A549 (cell line): ENCODE measurements around the gene PCDHGB2. TPM values are rescaled to one million over a fixed set of nuclear protein-coding genes. Genes with fewer than 3 reads are reported as not detected.

Source experiments
- ATAC-seq, 2 experiments: fragments of 200-7000 bp in 1 of 2; fragments of >200 bp in 1 of 2; cut with Nextera tagmentation in 1 of 2; cut with Tn5 transposase in 1 of 2; 3 replicates each; pipeline versions ENCODE4 v1.8.0 to v1.9.1; 2018 to 2020; ENCODE audit warnings: mild to moderate bottlenecking in 1 of 2, moderate library complexity in 1 of 2
- CTCF ChIA-PET: fragments of 300-600 bp; sonication (Branson Sonifier 250); formaldehyde crosslinking; extraction: SDS; loops from one replicate; lab custom pipeline; 2021; ENCODE audit warnings: antibody characterized with exemption, inconsistent platforms; lab: Yijun Ruan, JAX
- POLR2A ChIA-PET: fragments of 350-600 bp; formaldehyde crosslinking; extraction: SDS; loops from one replicate; lab custom pipeline; 2021; ENCODE audit warnings: antibody characterized with exemption, inconsistent platforms; lab: Yijun Ruan, JAX
- DNase-seq, 2 experiments: peaks; one replicate each; pipeline versions ENCODE4 v3.0.0 to v3.0.0-alpha.2; 2011 to 2016; ENCODE audit warnings: low read depth in 1 of 2, low spot score in 1 of 2
- FAIRE-seq: peaks from 2 replicates; lab custom pipeline; 2011; peaks lifted over from hg19 to GRCh38; lab: Jason Lieb, UNC
- H3K27ac ChIP-seq, 2 experiments: fragments of >200 bp; sonication (Bioruptor Twin); formaldehyde crosslinking; 3 replicates each; pipeline ENCODE4 v1.5.1; 2016 to 2017
- H3K4me1 ChIP-seq: fragments of >200 bp; sonication (Bioruptor Twin); formaldehyde crosslinking; 3 replicates; pipeline ENCODE4 v1.6.1; 2016
- H3K4me2 ChIP-seq: fragments of >200 bp; sonication (Bioruptor Twin); formaldehyde crosslinking; 3 replicates; pipeline ENCODE4 v1.6.1; 2016
- H3K4me3 ChIP-seq: fragments of >200 bp; sonication (Bioruptor Twin); formaldehyde crosslinking; 3 replicates; pipeline ENCODE4 v1.5.1; 2016
- H3K9me3 ChIP-seq: fragments of >200 bp; sonication (Bioruptor Twin); formaldehyde crosslinking; 3 replicates; pipeline ENCODE4 v1.6.1; 2016
- BHLHE40 ChIP-seq: IDR thresholded peaks from 2 replicates; pipeline ENCODE4 v1.6.1; 2012; ENCODE audit warnings: low read depth, low read length, inconsistent platforms
- CBX2 ChIP-seq: fragments of 200-600 bp; sonication (generic); IDR thresholded peaks from 2 replicates; pipeline ENCODE4 v1.6.1; 2016; ENCODE audit warnings: low read depth, mild to moderate bottlenecking, borderline replicate concordance
- EHF ChIP-seq: fragments of 250-450 bp; sonication (Bioruptor Pico); IDR thresholded peaks from 2 replicates; pipeline ENCODE4 v1.5.0; 2020; ENCODE audit warnings: mild to moderate bottlenecking
- EHMT2 ChIP-seq: fragments of 200-600 bp; sonication (generic); IDR thresholded peaks from 2 replicates; pipeline ENCODE4 v1.6.1; 2016; ENCODE audit warnings: antibody characterized with exemption, low read depth, mild to moderate bottlenecking, moderate library complexity
- ESRRA ChIP-seq: fragments of 150-350 bp; IDR thresholded peaks from 2 replicates; pipeline ENCODE4 v1.6.1; 2014; ENCODE audit warnings: mild to moderate bottlenecking, low read length, borderline replicate concordance
- HDAC2 ChIP-seq: fragments of 200-600 bp; sonication (generic); IDR thresholded peaks from 2 replicates; pipeline ENCODE4 v1.6.1; 2016
- HOXA7 ChIP-seq: fragments of 250-450 bp; sonication (Bioruptor Pico); IDR thresholded peaks from 2 replicates; pipeline ENCODE4 v1.5.0; 2020; ENCODE audit warnings: mild to moderate bottlenecking, moderate library complexity
- HOXB13 ChIP-seq: fragments of 250-450 bp; sonication (Bioruptor Pico); IDR thresholded peaks from 2 replicates; pipeline ENCODE4 v1.5.0; 2020; ENCODE audit warnings: low read depth, mild to moderate bottlenecking, moderate library complexity
- HOXB5 ChIP-seq: fragments of 250-450 bp; sonication (Bioruptor Pico); IDR thresholded peaks from 2 replicates; pipeline ENCODE4 v1.5.0; 2020; ENCODE audit warnings: mild to moderate bottlenecking, moderate library complexity
- JUNB ChIP-seq: fragments of >200 bp; sonication (Bioruptor Twin); formaldehyde crosslinking; IDR thresholded peaks from 2 replicates; pipeline ENCODE4 v1.6.1; 2016
- NPAS2 ChIP-seq: fragments of 250-450 bp; sonication (Bioruptor Pico); IDR thresholded peaks from 2 replicates; pipeline ENCODE4 v1.8.0; 2022; ENCODE audit warnings: mild to moderate bottlenecking, moderate library complexity, borderline replicate concordance
- NR3C1 ChIP-seq: fragments of >200 bp; sonication (Bioruptor Twin); formaldehyde crosslinking; IDR thresholded peaks from 3 replicates; pipeline ENCODE4 v1.6.1; 2017
- POLR2A ChIP-seq: IDR thresholded peaks from 2 replicates; pipeline ENCODE4 v1.6.1; 2012; ENCODE audit warnings: mild to moderate bottlenecking, low read length
- POLR2AphosphoS2 ChIP-seq: conservative IDR thresholded peaks from 2 replicates; pipeline ENCODE4 v1.6.1; 2012; ENCODE audit warnings: low read length, improper control_type of control experiment, inconsistent platforms
- RARB ChIP-seq: fragments of 250-450 bp; sonication (Bioruptor Pico); IDR thresholded peaks from 2 replicates; pipeline ENCODE4 v1.8.0; 2021; ENCODE audit warnings: mild to moderate bottlenecking, moderate library complexity
- WGBS: methylation state at CpG from one replicate; pipeline ENCODE4 v1.1.6; 2017; ENCODE audit errors: missing lambda C conversion rate; 5-methylcytosine and 5-hydroxymethylcytosine counted together
- polyA plus RNA-seq, 4 experiments: library from polyadenylated mRNA; depleted of rRNA in 3 of 4; stranded (reverse); fragments of >200 nt; fragmentation: RNase III in 1 of 4; extraction: RNeasy Plus Mini Kit Qiagen cat#74134 plus additional on column Dnase treatment in 1 of 4; gene quantifications; 2 replicates in 3 of 4; 3 replicates in 1 of 4; pipeline ENCODE4 v1.2.3, GENCODE V29; 2011 to 2017
- TF ChIP-seq, protein P1 (sequence below): fragments of >200 bp; sonication (Bioruptor Twin); formaldehyde crosslinking; IDR thresholded peaks from 3 replicates; pipeline ENCODE4 v1.6.1; 2016
- TF ChIP-seq, protein P2 (sequence below): fragments of 200-600 bp; sonication (generic); IDR thresholded peaks from 2 replicates; pipeline ENCODE4 v1.6.1; 2016; ENCODE audit warnings: antibody characterized with exemption, mild to moderate bottlenecking, moderate library complexity

The PCDHGB2 gene
- polyA plus RNA-seq, 2 of the 4 experiments (the other 2 are of a cell fraction) = 0.04 to 0.36 TPM

DNA sequence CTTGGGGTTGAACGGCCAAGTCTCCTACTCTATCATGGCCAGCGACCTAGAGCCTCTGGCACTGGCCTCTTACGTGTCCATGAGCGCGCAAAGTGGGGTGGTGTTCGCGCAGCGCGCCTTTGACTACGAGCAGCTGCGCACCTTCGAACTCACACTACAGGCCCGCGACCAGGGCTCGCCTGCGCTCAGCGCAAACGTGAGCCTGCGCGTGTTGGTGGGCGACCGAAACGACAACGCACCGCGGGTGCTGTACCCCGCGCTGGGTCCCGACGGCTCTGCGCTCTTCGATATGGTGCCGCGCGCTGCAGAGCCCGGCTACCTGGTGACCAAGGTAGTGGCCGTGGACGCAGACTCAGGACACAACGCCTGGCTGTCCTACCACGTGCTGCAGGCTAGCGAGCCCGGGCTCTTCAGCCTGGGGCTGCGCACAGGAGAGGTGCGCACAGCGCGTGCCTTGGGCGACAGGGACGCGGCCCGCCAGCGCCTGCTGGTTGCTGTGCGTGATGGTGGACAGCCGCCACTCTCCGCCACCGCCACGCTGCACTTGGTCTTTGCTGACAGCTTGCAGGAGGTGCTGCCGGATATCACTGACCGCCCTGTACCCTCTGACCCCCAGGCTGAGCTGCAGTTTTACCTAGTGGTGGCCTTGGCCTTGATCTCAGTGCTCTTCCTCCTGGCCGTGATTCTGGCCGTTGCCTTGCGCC is 39.9 kb downstream of the PCDHGB2 start:
- ChIA-PET POLR2A (no interaction called here), CTCF (interaction anchor here (1.0 to 1.9 kb wide), 2 partner anchors 17 to 125 kb away, joined by 3 to 7 read pairs; partner anchors contain the start of gene PCDHGA7)
- DNase-seq (no peak), FAIRE-seq (no peak), ATAC-seq (no peak)
- TF ChIP-seq EHF (CRISPR knock-in tag) = no peak
- no peak for TF ChIP-seq NPAS2 (CRISPR knock-in tag)
- no peak for TF ChIP-seq CBX2
- TF ChIP-seq HDAC2 = no peak
- TF ChIP-seq HOXB13 (CRISPR knock-in tag) = no peak
- no peak for TF ChIP-seq HOXA7 (CRISPR knock-in tag)
- TF ChIP-seq, protein P1, sequence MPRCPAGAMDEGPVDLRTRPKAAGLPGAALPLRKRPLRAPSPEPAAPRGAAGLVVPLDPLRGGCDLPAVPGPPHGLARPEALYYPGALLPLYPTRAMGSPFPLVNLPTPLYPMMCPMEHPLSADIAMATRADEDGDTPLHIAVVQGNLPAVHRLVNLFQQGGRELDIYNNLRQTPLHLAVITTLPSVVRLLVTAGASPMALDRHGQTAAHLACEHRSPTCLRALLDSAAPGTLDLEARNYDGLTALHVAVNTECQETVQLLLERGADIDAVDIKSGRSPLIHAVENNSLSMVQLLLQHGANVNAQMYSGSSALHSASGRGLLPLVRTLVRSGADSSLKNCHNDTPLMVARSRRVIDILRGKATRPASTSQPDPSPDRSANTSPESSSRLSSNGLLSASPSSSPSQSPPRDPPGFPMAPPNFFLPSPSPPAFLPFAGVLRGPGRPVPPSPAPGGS = no peak
- no peak for TF ChIP-seq HOXB5 (CRISPR knock-in tag)
- WGBS = 92% methylated on average over 36 of the region's 61 CpGs
- Histone ChIP-seq H3K27ac (no peak overlapping the region), H3K4me2 (no peak overlapping the region), H3K4me1 (no peaks in the 10 kb centered on the region), H3K9me3 (peaks cover 68% of the 10 kb centered on the region), H3K4me3 (no peak overlapping the region)

DNA sequence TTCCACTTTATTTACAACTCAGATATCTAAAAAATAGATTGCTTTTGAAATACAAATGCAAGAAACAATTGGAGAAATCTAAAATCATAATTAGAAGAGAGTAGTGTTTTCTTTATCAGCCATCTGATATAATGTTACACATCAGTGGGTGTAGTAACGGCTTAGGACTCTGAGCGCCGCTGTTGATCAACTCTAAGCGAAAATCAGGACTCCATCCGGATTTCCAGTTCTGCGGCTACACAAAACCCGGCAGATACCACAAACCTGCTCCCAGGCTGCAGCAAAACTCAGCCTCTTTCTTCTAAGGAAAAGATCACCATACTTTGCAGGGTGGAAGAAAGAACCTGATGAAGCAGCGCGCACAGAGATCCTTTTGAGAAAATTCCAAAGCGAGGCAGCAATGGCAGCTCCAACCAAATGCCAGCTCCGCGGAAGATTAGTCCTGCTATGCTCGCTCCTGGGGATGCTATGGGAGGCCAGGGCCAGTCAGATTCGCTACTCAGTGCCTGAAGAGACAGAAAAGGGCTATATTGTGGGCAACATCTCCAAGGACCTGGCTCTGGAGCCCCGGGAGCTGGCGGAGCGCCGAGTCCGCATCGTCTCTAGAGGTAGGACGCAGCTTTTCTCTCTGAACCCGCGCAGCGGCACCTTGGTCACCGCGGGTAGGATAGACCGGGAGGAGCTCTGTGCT is 42.9 kb downstream of the PCDHGB2 start, which contains the start of gene PCDHGA9:
Gene PCDHGA9, plus strand, starts transcription at position 226 of the 691 bp plus-strand sequence. Its CDS starts 175 bp downstream, at position 401.
- WGBS = 72% methylated on average over 27 of the region's 27 CpGs
- FAIRE-seq = no peak
- no peak for ATAC-seq

DNA sequence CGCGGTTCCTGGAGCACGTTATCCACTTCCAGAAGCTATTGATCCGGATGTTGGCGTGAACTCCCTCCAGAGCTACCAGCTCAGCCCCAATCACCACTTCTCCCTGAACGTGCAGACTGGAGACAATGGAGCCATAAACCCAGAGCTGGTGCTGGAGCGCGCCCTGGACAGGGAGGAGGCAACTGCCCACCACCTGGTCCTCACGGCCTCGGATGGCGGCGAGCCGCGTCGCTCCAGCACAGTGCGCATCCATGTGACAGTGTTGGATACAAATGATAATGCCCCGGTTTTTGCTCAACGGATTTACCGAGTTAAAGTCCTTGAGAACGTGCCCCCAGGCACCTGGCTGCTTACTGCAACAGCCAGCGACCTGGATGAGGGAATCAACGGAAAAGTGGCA is 43.6 kb downstream of the PCDHGB2 start:
- H3K27ac ChIP-seq = no peak overlapping the region
- FAIRE-seq (no peak), DNase-seq (no peak), ATAC-seq (no peak)
- ChIA-PET POLR2A (no interaction called here), CTCF (interaction anchor here (0.7 to 1.7 kb wide), 5 partner anchors 15 to 647 kb away, joined by 3 to 4 read pairs (median 3); partner anchors contain the start of genes PCDHGB3 and PCDHGB7)
- H3K4me3 ChIP-seq = no peak overlapping the region
- TF ChIP-seq BHLHE40 = no peak
- no peak for TF ChIP-seq RARB
- TF ChIP-seq EHMT2 = no peak
- TF ChIP-seq POLR2AphosphoS2 = no peak
- peaks cover 76% of the 10 kb centered on the region for H3K9me3 ChIP-seq
- H3K4me1 ChIP-seq = no peaks in the 10 kb centered on the region
- 70% methylated on average over 22 of the region's 22 CpGs for WGBS
- H3K4me2 ChIP-seq = no peak overlapping the region

More for the DNA sequence above, 42.9 kb downstream of the PCDHGB2 start, which contains the start of gene PCDHGA9:
- Histone ChIP-seq H3K4me2 (no peak within 1 kb of the TSS), H3K4me3 (no peak within 1 kb of the TSS), H3K9me3 (peaks cover 75% of the 10 kb centered on the region), H3K4me1 (no peaks in the 10 kb centered on the region), H3K27ac (no peak within 1 kb of the TSS)
- CTCF ChIA-PET = interaction anchor here (0.7 to 1.2 kb wide), 3 partner anchors 15 to 155 kb away, joined by 3 to 4 read pairs (median 3); partner anchors contain the start of genes PCDHGB3 and PCDHGB7
- TF ChIP-seq POLR2A (no peak), ESRRA (no peak), JUNB (no peak), NR3C1 (no peak)
- TF ChIP-seq, protein P2, sequence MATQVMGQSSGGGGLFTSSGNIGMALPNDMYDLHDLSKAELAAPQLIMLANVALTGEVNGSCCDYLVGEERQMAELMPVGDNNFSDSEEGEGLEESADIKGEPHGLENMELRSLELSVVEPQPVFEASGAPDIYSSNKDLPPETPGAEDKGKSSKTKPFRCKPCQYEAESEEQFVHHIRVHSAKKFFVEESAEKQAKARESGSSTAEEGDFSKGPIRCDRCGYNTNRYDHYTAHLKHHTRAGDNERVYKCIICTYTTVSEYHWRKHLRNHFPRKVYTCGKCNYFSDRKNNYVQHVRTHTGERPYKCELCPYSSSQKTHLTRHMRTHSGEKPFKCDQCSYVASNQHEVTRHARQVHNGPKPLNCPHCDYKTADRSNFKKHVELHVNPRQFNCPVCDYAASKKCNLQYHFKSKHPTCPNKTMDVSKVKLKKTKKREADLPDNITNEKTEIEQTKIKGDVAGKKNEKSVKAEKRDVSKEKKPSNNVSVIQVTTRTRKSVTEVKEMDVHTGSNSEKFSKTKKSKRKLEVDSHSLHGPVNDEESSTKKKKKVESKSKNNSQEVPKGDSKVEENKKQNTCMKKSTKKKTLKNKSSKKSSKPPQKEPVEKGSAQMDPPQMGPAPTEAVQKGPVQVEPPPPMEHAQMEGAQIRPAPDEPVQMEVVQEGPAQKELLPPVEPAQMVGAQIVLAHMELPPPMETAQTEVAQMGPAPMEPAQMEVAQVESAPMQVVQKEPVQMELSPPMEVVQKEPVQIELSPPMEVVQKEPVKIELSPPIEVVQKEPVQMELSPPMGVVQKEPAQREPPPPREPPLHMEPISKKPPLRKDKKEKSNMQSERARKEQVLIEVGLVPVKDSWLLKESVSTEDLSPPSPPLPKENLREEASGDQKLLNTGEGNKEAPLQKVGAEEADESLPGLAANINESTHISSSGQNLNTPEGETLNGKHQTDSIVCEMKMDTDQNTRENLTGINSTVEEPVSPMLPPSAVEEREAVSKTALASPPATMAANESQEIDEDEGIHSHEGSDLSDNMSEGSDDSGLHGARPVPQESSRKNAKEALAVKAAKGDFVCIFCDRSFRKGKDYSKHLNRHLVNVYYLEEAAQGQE = no peak
- TF ChIP-seq, all 56 proteins: peak for 0
- DNase-seq = no peak
- POLR2A ChIA-PET = no interaction called here
